RWPE2 (cell line): Measurements from ENCODE around the gene EMC7.
"Not testable (repeated sequence)": the region's sequence is repeated elsewhere in the genome, so short reads cannot be mapped to it uniquely, and the experiment has no call there.

Experiments used
- ATAC-seq: fragments of 200-7000 bp; cut with Tn5 transposase; 3 replicates; pipeline ENCODE4 v1.9.1; 2021; ENCODE audit warnings: low read depth
- DNase-seq: peaks from one replicate; pipeline ENCODE4 v3.0.0-alpha.2; 2020; ENCODE audit warnings: low spot score
- H3K27ac ChIP-seq: fragments of 450-650 bp; 2 replicates; pipeline ENCODE4 v1.5.1; 2017; ENCODE audit warnings: mild to moderate bottlenecking; ENCODE audit not compliant: poor library complexity, severe bottlenecking
- H3K27me3 ChIP-seq: fragments of 250-450 bp; sonication (Bioruptor Pico); 2 replicates; pipeline ENCODE4 v1.5.1; 2021; ENCODE audit warnings: mild to moderate bottlenecking, moderate library complexity; ENCODE audit not compliant: insufficient read depth, poor library complexity, severe bottlenecking
- H3K36me3 ChIP-seq: fragments of 250-450 bp; sonication (Bioruptor Pico); 2 replicates; pipeline ENCODE4 v1.5.1; 2020; ENCODE audit warnings: low read depth, mild to moderate bottlenecking, moderate library complexity
- H3K4me1 ChIP-seq: fragments of 250-450 bp; sonication (Bioruptor Pico); 2 replicates; pipeline ENCODE4 v1.5.1; 2021; ENCODE audit warnings: mild to moderate bottlenecking, moderate library complexity; ENCODE audit not compliant: insufficient read depth, poor library complexity, severe bottlenecking
- H3K4me3 ChIP-seq: fragments of 250-450 bp; sonication (Bioruptor Pico); 2 replicates; pipeline ENCODE4 v1.5.1; 2021; ENCODE audit warnings: mild to moderate bottlenecking, moderate library complexity; ENCODE audit not compliant: severe bottlenecking
- H3K9me3 ChIP-seq: fragments of 250-450 bp; sonication (Bioruptor Pico); 2 replicates; pipeline ENCODE4 v1.5.1; 2021; ENCODE audit warnings: mild to moderate bottlenecking, moderate library complexity; ENCODE audit not compliant: severe bottlenecking
- TF ChIP-seq, protein P1 (sequence below): fragments of 450-650 bp; IDR thresholded peaks from one replicate; pipeline ENCODE4 v1.5.1; 2017; ENCODE audit warnings: mild to moderate bottlenecking, moderate library complexity; ENCODE audit not compliant: poor library complexity, severe bottlenecking

EMC7 gene

DNA sequence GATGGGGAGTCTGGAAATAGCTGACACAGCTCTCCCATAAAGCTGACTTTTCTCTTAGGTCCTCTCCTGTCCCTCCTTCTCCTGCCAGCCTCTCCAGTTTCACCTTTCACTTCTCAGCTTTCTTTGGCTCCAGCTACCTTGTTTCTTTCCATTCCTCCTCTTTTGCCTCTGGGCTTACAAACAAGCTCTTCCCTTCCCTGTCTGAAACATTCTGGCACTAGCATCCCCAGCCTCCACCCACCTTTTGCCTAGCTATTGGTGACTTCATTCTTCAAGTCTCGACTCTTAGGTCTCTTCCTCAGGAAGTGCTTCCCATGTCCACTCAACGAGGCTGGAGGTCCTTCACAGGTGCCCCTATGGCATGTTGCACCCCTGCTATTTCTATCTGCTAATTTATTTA is 42.2 kb downstream of the EMC7 start:
- H3K4me1 ChIP-seq: no peaks in the 10 kb centered on the region
- no peaks in the 10 kb centered on the region for H3K36me3 ChIP-seq
- ATAC-seq: no peak
- H3K9me3 ChIP-seq: no peaks in the 10 kb centered on the region
- TF ChIP-seq, protein P1, sequence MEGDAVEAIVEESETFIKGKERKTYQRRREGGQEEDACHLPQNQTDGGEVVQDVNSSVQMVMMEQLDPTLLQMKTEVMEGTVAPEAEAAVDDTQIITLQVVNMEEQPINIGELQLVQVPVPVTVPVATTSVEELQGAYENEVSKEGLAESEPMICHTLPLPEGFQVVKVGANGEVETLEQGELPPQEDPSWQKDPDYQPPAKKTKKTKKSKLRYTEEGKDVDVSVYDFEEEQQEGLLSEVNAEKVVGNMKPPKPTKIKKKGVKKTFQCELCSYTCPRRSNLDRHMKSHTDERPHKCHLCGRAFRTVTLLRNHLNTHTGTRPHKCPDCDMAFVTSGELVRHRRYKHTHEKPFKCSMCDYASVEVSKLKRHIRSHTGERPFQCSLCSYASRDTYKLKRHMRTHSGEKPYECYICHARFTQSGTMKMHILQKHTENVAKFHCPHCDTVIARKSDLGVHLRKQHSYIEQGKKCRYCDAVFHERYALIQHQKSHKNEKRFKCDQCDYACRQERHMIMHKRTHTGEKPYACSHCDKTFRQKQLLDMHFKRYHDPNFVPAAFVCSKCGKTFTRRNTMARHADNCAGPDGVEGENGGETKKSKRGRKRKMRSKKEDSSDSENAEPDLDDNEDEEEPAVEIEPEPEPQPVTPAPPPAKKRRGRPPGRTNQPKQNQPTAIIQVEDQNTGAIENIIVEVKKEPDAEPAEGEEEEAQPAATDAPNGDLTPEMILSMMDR: no peak
- H3K27me3 ChIP-seq: no peaks in the 10 kb centered on the region
- no peak overlapping the region for H3K4me3 ChIP-seq
- H3K27ac ChIP-seq: no peak overlapping the region
- no peak for DNase-seq

DNA sequence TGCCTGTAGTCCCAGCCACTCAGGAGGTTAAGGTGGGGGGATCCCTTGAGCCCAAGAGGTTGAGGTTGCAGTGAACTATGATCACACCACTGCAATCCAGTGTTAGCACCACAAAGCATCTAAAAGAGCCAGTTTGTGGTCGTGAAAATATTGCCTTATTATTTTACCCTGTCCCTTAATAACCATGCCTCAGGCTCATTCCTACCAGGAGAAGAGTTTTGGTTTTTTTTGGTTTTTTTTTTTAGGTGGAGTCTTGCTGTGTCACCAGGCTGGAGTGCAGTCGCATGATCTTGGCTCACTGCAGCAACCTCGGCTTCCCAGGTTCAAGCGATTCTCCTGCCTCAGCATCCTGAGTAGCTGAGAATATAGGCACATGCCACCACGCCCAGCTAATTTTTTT is 44.8 kb downstream of the EMC7 start:
- no peaks in the 10 kb centered on the region for H3K9me3 ChIP-seq
- H3K4me3 ChIP-seq: no peak overlapping the region
- no peaks in the 10 kb centered on the region for H3K36me3 ChIP-seq
- TF ChIP-seq, protein P1: no peak
- H3K27me3 ChIP-seq: no peaks in the 10 kb centered on the region
- H3K27ac ChIP-seq: no peak overlapping the region
- H3K4me1 ChIP-seq: no peaks in the 10 kb centered on the region
- no peak for DNase-seq
- ATAC-seq: no peak

- Histone ChIP-seq H3K4me3 (no peak overlapping the region), H3K27me3 (no peaks in the 10 kb centered on the region), H3K4me1 (no peaks in the 10 kb centered on the region), H3K36me3 (no peaks in the 10 kb centered on the region), H3K27ac (no peak overlapping the region), H3K9me3 (peaks cover 6% of the 10 kb centered on the region)
- ATAC-seq: peak; percentile 84
- no peak for DNase-seq
- TF ChIP-seq, protein P1: no peak
These were observed 45.6 kb downstream of the EMC7 start for GRCh38 chr15:34055868-34056595.

GRCh38 chr15:34054081-34054707 is 47.5 kb downstream of the EMC7 start:
- H3K9me3 ChIP-seq: peaks cover 16% of the 10 kb centered on the region
- no peaks in the 10 kb centered on the region for H3K36me3 ChIP-seq
- TF ChIP-seq, protein P1: no peak
- H3K27ac ChIP-seq: no peak overlapping the region
- no peak for ATAC-seq
- DNase-seq: no peak
- no peak overlapping the region for H3K4me3 ChIP-seq
- no peaks in the 10 kb centered on the region for H3K4me1 ChIP-seq
- H3K27me3 ChIP-seq: no peaks in the 10 kb centered on the region

DNA sequence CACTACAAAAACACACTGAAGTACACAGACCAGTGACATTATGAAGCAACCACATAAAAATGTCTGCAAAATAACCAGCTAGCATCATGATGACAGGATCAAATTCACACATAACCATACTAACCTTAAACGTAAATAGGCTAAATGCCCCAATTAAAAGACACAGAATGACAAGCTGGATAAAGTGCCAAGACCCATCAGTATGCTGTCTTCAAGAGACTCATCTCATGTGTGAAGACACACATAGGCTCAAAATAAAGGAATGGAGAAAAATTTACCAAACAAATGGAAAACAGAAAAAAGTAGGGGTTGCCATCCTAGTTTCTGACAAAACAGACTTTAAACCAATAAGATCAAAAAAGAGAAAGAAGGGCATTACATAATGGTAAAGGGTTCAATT is 51.3 kb downstream of the EMC7 start:
- not testable (repeated sequence) for H3K27ac ChIP-seq, H3K4me3 ChIP-seq, DNase-seq, ATAC-seq, H3K27me3 ChIP-seq, H3K36me3 ChIP-seq, H3K4me1 ChIP-seq
- peaks cover 16% of the 10 kb centered on the region for H3K9me3 ChIP-seq
